C1 segment of cervical spinal cord (tissue), 14 donors: Measurements from ENCODE around the gene GIGYF2.
A peak's percentile ranks its signal among the peaks of the same experiment; 100 is the strongest.
"Not testable (repeated sequence)": the region's sequence is repeated elsewhere in the genome, so short reads cannot be mapped to it uniquely, and the experiment has no call there.

ENCODE experiments used
- DNase-seq, 14 donors: peaks; one replicate each; lab custom pipeline; 2025; lab: John Stamatoyannopoulos, UW

The GIGYF2 gene, protein sequence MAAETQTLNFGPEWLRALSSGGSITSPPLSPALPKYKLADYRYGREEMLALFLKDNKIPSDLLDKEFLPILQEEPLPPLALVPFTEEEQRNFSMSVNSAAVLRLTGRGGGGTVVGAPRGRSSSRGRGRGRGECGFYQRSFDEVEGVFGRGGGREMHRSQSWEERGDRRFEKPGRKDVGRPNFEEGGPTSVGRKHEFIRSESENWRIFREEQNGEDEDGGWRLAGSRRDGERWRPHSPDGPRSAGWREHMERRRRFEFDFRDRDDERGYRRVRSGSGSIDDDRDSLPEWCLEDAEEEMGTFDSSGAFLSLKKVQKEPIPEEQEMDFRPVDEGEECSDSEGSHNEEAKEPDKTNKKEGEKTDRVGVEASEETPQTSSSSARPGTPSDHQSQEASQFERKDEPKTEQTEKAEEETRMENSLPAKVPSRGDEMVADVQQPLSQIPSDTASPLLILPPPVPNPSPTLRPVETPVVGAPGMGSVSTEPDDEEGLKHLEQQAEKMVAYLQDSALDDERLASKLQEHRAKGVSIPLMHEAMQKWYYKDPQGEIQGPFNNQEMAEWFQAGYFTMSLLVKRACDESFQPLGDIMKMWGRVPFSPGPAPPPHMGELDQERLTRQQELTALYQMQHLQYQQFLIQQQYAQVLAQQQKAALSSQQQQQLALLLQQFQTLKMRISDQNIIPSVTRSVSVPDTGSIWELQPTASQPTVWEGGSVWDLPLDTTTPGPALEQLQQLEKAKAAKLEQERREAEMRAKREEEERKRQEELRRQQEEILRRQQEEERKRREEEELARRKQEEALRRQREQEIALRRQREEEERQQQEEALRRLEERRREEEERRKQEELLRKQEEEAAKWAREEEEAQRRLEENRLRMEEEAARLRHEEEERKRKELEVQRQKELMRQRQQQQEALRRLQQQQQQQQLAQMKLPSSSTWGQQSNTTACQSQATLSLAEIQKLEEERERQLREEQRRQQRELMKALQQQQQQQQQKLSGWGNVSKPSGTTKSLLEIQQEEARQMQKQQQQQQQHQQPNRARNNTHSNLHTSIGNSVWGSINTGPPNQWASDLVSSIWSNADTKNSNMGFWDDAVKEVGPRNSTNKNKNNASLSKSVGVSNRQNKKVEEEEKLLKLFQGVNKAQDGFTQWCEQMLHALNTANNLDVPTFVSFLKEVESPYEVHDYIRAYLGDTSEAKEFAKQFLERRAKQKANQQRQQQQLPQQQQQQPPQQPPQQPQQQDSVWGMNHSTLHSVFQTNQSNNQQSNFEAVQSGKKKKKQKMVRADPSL (N-terminal part only)

DNA sequence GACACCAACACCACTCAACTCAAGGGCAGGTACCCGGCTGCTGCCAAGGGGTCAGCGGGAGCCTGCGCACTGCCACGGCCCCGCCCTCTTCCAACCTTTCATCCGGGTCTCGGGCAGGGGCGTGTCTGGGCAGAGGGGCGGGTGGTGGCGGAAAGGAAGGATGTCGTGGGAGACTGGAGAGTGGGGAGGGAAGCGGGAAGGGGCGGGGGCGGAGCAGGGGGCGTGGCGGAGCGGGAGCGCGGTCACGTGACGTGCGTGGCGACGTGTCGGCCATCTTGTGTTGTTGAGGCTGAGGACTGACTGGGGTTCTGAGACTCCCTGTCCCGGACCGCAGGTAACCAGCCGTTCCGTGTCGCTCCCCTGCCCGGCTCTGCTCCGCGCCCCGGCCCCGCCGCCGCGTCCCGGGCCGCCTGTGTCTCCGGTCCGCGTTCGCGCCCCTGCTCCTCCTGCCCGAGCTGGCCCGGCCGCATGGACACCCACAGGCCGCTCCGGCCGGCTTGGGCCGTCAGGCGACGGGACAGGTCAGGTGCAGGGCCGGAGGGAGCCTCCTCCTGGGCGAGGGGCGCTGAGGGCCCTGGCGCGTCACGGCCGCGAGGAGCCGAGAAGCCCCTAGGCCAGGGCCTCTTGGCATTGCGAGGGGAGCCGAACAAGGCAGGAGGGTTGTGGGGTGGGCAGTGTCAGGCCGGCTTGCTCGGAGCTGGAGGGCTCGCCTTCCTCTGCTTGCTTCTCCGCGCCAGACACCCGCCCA is at the start of gene GIGYF2:
Gene GIGYF2 (plus strand): TSS at position 273 of the 748 bp plus-strand sequence. CDS start 37,867 bp downstream, outside the sequence.
- DNase-seq = peak; percentile 89 to 99 (median 97)

DNA sequence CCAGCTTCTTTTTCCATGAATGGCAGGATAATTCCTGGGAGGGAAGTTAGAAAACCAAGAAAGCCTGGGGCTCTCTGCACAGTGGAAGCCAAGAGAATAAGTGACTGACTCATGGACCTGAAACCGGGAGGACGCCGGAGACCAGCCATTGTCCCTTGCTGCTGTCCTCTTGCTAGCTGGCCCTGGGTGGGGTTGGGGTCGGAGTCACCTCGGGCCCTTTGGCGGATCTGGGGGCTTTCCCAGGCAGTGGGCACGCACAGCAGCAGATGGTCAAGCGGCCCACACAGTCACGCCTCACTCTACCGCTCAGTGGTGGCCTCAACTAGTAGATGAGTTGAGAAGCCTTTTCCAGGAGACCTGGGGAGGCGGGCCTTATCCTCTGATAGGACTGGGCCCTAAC is 48.1 kb upstream of the GIGYF2 start:
- no peak for DNase-seq

DNA sequence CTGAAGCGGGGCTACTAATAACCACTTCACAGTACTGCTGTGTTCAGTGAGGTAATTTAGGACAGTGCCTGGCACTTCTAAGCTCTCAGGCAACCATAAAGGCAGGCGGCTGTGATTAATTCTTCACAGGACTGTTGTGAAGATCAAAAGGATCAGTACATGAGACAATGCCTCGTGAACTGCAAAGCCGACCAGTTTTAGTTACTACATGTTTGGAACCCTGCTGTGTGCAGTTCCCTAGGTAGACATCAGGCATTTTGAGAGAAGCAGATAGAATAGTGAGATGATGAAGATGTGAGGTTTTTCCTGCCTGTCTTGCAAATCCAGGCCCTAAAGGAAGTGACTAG is 44.7 kb upstream of the GIGYF2 start:
- peak in 2 of 14 donors; percentile 19 to 22 for DNase-seq

DNA sequence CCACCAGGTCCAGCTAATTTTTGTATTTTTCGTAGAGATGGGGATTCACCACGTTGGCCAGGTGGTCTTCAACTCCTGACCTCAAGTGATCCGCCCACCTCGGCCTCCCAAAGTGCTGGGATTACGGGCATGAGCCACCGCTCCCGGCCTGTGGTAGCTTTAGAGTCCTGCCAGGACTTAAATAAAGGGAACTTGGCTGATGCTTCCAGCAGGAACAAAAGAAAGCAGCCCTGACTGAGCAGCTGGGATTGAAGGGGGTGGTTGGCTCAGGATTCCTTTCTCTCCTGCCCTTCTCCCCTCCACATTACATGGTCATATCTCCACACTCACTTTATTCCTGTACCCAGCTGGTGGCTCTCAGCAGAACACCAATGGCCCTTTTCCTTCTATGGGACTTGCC is 43.7 kb upstream of the GIGYF2 start:
- DNase-seq = peak in 2 of 14 donors; percentile 25 to 31

DNA sequence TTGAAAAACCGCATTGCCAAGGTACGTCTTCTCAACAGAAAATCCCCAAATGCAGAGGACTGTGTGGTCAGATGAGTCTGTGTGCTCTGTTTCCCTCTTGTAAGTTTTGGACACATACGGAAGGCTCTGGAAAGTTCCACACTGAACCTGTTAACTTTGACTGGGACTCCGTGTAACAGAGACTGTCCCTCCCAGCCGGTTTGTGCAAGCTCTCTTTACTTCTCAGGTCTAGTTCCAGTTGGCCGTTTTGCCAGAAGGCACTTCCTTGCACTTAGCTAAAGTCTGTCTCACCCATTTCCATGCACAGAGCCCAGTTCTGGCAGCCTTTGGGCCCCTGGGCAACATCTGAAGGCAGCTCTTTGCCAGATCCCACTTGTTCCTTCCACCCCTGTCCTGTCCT is 41.7 kb upstream of the GIGYF2 start:
- peak in 3 of 14 donors; percentile 13 to 43 (median 36) for DNase-seq

DNA sequence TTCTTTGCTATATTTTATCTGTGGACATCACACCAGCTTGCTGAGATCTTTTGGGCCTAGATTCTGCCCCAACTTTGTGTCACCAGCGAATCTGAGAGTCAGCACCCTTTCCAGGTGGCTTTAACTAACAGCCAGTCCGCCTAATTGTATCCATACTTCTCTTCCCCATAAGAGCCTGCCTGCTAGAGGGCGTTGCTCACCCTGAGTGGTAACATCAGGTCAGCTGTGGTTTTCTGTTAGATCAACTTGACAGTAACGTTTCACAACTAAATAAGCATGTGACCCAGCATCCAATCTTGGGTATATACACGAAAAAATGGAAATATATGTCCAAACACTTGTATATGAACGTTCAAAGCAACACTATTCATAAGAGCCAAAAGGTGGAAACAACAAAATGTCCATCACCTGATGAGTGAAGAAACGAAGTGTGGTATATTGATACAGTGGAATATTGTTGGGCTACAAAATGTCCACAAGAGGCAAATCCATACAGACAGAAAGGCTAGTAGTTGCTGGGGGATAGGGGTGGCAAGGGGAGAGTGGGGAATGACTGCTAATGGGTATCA is 38.8 kb upstream of the GIGYF2 start:
- DNase-seq = no peak

DNA sequence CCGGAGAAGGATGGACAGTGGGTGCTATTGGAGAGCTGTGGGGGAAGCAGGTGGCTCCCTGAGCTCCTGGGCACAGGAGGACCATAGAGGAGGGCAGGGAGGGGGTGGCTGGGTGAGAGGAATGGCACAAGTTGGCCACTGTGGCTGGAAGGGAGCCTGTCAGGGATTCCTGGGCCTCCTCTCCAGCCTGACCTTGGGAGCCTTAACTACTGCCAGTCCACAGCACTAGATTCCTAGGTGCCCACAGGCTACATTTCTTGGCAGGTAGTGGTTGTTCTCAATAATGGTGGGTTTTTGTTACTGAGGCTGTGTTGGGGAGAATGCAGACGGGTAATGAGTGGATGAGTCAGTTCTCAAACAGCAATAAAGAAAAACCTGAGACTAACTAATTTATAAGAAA is 37.8 kb upstream of the GIGYF2 start:
- no peak for DNase-seq

DNA sequence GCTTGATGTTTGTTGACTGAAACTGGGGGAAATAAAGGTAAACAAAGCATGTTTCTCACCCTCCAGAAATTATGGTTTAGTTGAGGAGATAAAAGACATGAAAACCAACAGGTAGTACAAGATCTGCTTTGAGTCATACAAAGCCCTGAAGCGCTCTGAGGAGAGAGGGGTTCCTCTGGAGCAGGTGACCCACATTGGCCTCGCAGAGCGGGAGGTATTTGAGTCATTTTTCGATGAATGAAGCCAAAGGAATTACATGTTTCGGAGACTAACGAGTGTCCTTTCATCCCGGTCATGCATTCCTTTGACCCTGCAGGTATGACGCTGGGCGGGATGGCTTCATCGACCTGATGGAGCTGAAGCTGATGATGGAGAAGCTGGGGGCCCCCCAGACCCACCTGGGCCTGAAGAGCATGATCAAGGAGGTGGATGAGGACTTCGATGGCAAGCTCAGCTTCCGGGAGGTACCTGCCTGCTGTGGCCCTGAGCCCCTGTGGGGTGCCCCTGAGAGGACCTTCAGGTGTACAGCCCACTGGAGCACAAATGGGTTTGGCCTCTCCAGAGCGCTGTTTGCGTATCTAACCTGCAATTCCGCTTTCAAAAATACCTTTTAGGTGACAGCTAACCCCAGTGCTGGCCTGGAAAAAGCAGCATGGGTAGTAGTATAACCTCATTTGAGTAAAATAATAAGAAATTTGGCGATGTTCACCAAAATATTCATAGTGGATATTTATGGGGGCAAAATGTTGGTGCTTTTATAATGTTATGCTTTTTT is 34.5 kb upstream of the GIGYF2 start:
- no peak for DNase-seq

DNA sequence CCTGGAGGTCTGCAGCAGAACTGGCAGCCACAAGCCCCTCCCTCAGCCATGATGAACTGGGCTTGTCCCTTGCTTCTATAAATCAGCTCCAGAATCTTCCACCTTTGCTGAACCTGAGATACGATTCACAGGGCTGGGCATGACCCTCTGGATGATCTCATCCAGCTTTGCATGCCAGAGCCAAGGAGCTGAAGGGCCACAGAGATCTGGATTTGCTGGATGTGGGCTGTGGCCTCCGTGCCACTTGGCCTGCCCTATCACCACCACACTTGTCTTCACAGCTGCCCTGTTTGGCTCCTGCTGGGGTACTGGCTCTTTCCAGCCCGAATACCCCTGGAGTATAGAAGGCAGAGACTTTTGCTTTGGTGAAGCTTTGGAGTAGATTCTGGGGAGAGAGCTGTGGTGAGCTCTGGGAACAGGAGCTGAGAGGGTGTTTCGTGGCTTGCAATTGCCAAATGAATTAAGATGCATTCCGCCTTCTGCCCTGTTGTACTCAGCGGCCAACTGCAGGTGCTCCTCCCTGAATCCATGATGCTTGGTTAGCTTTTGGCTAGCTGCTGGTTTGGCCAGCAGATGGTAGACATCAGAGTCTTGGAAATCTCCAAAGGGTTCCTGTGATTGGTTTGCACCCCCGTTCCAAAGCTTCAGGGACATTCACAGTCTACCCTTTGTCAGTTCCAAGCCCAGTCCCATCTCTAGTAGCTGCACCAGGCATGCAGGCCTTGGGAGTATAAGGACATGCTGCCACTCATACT is 30.9 kb upstream of the GIGYF2 start:
- DNase-seq = peak in 1 of 14 donors; percentile 77

DNA sequence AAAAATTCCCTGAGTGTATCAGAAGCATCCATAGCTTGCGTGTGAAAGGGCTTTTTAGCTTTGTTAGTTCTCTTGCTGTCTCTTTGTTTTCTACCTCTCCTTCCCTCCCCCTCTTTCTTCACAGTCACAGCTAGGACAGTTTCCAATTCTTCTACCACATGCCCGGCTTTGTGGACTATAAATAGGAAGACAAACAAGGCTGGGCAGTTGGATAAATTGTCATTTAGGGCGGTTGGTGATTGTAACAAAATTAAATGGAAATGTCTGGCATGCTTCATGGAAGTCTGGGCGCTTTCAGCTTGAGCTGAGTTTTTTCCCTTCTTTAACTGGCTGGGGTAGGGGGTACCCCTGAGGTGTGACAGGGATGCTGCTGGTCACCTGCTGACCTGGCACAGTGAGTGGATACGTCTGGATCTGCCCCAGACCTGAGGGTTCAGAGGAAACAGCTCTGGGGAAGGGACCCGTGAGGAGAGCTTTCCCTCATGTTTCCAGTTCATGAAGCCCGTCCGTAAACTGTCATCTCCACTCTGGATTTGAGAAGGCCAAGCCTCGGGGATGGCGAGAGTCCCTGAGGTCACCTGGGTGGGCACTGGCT is 29.0 kb upstream of the GIGYF2 start:
- peak in 11 of 14 donors; percentile 23 to 77 (median 44) for DNase-seq

DNA sequence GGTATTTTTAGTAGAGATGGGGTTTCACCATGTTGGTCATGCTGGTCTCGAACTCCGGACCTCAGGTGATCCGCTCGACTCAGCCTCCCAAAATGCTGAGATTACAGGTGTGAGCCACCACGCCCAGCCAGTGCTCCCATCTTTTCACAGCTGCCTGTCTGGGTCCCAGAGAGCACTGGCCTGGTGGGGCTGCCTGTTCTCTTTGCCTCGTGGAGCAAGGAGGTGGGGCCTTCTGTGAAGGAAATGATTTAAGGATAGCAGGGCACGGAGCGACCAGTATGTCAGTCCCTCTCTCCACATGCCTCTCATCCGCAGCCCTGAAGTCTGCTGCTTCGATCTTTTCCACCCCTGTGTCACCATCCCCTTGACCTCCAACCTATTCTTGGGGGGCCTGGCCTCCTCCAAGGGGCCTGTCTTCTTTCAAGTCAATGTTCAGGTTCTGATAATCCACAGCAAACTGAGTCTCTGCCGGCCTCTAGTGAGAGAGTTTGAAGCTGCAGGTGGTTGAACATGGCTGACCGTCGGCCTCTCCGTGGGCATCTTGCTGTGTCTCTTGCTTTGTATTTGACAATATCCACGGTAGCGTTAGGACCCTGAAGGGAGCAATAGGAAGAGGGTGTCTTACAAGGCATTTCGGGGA is 28.2 kb upstream of the GIGYF2 start:
- DNase-seq = peak in 7 of 14 donors; percentile 14 to 51 (median 24)

DNA sequence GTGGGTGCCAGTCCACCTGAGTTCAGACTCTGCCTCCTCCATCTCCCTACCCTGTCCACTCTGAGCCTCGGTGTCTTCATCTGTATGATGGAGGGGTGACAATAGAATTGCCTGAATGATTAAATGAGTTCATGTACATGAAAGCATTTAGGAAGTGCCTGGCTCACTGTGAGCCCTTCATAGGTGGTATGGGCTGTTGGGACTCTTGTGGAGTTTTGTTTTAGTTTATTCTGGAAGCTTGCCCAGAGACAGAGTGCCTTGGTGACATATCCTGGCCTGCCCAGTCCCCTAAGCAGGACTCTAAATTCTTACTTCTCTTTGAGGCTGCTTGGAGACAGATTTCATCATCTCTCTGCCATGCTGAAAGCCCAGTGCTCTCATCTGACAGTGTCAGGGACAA is 24.5 kb upstream of the GIGYF2 start:
- peak in 1 of 14 donors; percentile 26 for DNase-seq

DNA sequence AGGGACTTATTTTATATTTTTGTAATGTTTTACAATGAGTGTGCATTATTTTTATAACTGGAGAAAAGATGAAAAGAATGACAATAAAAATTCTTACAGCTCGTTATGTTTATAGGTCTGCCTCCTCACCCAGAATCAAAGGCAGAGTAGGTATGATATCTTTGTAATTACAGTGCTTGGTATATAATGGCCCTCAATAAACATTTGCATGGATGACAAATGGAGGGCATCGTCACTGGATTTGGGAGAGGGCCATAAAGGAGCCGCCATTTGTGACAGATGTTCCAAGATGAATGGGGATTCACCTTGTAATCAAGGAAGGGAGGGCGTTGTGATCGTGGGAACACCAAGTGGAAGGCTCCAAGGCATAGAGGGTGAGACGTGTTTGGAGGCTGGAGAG is 22.6 kb upstream of the GIGYF2 start:
- no peak for DNase-seq

DNA sequence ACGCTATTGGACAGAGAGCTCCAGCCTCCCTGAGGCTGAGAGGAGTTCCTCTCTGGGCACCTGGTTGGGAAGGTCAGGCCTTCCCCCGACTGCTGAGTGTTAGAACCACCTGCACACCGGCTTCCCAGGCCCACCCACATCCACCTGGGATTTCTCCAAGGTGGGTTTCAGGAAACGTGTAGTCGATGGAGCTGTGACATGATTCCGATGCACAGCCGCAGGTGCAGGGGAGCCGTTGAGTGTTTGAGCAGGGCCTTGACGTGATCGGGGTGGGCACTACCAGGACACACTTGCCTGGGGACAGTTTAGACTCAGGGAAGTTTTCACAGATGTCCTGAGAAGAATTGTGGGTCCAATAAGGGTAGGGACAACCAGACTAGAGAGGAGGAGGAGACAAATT is 21.8 kb upstream of the GIGYF2 start:
- DNase-seq = no peak

DNA sequence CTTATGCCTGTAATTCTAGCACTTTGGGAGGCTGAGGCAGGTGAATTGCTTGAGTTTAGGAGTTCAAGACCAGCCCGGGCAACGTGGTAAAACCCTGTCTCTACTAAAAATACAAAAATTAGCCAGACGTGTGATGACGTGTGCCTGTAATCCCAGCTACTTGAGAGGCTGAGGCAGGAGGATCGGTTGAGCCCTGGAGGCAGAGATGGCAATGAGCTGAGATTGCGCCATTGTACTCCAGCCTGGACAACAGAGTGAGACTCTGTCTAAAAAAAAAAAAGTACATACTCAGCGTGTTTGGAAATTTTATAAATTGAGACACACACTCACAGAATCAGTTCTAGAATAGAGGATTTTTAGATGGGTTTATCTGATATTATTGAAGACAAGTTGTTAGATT is 17.1 kb upstream of the GIGYF2 start:
- no peak for DNase-seq

DNA sequence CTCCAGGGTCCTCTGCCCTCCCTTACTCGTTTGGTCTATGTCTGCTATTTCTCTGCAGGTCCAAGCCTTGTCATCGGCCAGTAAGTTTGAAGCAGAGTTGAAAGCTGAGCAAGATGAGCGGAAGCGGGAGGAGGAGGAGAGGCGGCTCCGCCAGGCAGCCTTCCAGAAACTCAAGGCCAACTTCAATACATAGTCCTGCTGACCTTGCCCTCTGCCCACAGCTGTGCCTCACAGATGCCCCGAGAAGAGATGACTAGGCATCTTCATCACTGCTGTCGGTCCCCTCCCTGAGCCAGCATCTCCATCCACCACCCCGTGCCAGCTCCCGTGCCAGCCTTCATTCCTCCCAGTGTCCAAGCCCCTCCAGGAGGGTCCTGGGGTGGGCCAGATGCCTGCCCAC is 15.6 kb upstream of the GIGYF2 start:
- DNase-seq = no peak

DNA sequence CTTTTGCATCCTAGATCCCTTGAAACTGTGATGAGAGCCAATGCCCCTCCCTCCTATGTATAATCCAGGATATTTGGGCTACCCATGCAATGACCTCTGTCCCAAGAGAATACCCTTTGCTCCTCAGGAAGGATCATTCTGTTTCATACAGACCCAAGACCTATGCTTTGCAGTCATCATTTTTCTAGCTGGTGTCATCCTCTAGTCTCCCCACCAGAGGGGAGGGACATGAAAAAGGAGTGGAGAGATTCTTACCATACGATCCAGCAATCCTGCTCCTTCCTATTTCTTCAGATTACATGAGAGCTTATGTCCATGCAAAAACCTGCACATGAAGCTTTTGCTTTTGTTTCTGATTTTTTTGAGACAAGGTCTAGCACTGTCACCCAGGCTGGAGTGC is 13.8 kb upstream of the GIGYF2 start:
- DNase-seq = no peak

DNA sequence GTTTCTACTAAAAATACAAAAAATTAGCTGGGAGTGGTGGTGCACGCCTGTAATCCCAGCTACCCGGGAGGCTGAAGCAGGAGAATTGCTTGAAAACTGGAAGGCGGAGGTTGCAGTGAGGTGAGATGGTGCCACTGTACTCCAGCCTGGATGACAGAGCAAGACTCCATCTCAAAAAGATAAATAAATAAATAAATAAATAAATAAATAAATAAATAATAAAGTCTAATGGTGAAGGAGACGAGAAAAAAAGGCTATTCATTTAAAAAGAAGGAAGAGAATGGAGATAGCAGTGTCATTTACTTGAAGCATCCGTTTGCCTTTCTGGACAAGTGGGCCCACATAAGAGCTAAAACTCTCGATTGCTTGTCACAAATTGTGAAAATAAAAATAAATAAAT is 11.7 kb upstream of the GIGYF2 start:
- not testable (repeated sequence) for DNase-seq
